IMR-90 (cell line): Measurements from ENCODE around the gene MAP3K3. TPM values are rescaled to one million over a fixed set of nuclear protein-coding genes. Genes with fewer than 3 reads are reported as not detected.

Source experiments
- ATAC-seq: fragments of 200-7000 bp; cut with Tn5 transposase; 2 replicates; pipeline ENCODE4 v1.9.1; 2020; ENCODE audit warnings: low read depth, mild to moderate bottlenecking, moderate library complexity
- BruUV-seq: library from RNA; stranded (reverse); fragments of 400-500 nt; replicated peaks from 2 replicates; lab custom pipeline; 2021; lab: Mats Ljungman, UMichigan
- CTCF ChIA-PET: fragments of 300-600 bp; formaldehyde crosslinking; extraction: SDS; loops from one replicate; lab custom pipeline; 2021; ENCODE audit warnings: antibody characterized with exemption; lab: Yijun Ruan, JAX
- POLR2A ChIA-PET: fragments of 300-600 bp; sonication (Branson Sonifier 250); formaldehyde crosslinking; loops from one replicate; lab custom pipeline; 2022; ENCODE audit warnings: antibody characterized with exemption; ENCODE audit not compliant: unreplicated experiment; lab: Charles Lee
- DNase-seq: peaks from one replicate; pipeline ENCODE4 v3.0.0; 2013
- H2AFZ ChIP-seq: replicated peaks from 2 replicates; pipeline ENCODE3; 2013; ENCODE audit warnings: low read length, mild to moderate bottlenecking; ENCODE audit not compliant: poor library complexity
- H2AK5ac ChIP-seq: 2 replicates; pipeline ENCODE4 v1.6.1; 2013; ENCODE audit warnings: low read depth, low read length, inconsistent platforms
- H2AK9ac ChIP-seq: replicated peaks from 2 replicates; pipeline ENCODE3; 2013; ENCODE audit warnings: mild to moderate bottlenecking, low read depth, low read length, moderate library complexity; ENCODE audit not compliant: poor library complexity
- H2BK120ac ChIP-seq: 2 replicates; pipeline ENCODE4 v1.6.1; 2013; ENCODE audit warnings: low read depth, low read length, inconsistent platforms
- H2BK15ac ChIP-seq: 3 replicates; pipeline ENCODE4 v1.6.1; 2013; ENCODE audit warnings: low read depth, low read length, inconsistent platforms
- H2BK20ac ChIP-seq: 2 replicates; pipeline ENCODE4 v1.6.1; 2013; ENCODE audit warnings: low read depth, mild to moderate bottlenecking, inconsistent platforms, low read length, moderate library complexity
- H2BK5ac ChIP-seq: 2 replicates; pipeline ENCODE4 v1.6.1; 2013; ENCODE audit warnings: mild to moderate bottlenecking, low read depth, low read length, inconsistent platforms; ENCODE audit not compliant: poor library complexity, severe bottlenecking
- H3K14ac ChIP-seq: replicated peaks from 2 replicates; pipeline ENCODE4 v1.6.1; 2013; ENCODE audit warnings: low read depth, low read length, inconsistent platforms
- H3K18ac ChIP-seq: 2 replicates; pipeline ENCODE4 v1.6.1; 2013; ENCODE audit warnings: low read depth, low read length, control low read depth
- H3K23ac ChIP-seq: 2 replicates; pipeline ENCODE4 v1.6.1; 2013; ENCODE audit warnings: low read depth, low read length, inconsistent platforms
- H3K27ac ChIP-seq: 2 replicates; pipeline ENCODE4 v1.5.1; 2013; ENCODE audit warnings: mild to moderate bottlenecking, control low read depth, low read length; ENCODE audit not compliant: insufficient read depth
- H3K27me3 ChIP-seq: 2 replicates; pipeline ENCODE4 v1.6.1; 2013; ENCODE audit warnings: low read length; ENCODE audit not compliant: control insufficient read depth, insufficient read depth
- H3K36me3 ChIP-seq: 2 replicates; pipeline ENCODE4 v1.6.1; 2013; ENCODE audit warnings: low read length, mixed read lengths; ENCODE audit not compliant: control insufficient read depth, insufficient read depth
- H3K4ac ChIP-seq: 2 replicates; pipeline ENCODE4 v1.6.1; 2013; ENCODE audit warnings: low read depth, low read length, inconsistent platforms
- H3K4me1 ChIP-seq: 2 replicates; pipeline ENCODE4 v1.6.1; 2013; ENCODE audit warnings: low read length, mixed read lengths; ENCODE audit not compliant: control insufficient read depth, insufficient read depth
- H3K4me2 ChIP-seq: 2 replicates; pipeline ENCODE4 v1.6.1; 2013; ENCODE audit warnings: low read depth, mild to moderate bottlenecking, control low read depth, low read length, moderate library complexity
- H3K4me3 ChIP-seq: 2 replicates; pipeline ENCODE4 v1.5.1; 2013; ENCODE audit warnings: low read depth, mild to moderate bottlenecking, control low read depth, low read length, moderate library complexity; ENCODE audit not compliant: insufficient read depth
- H3K56ac ChIP-seq: 2 replicates; pipeline ENCODE4 v1.6.1; 2013; ENCODE audit warnings: low read length, inconsistent platforms; ENCODE audit not compliant: insufficient read depth; ENCODE audit errors: extremely low read depth
- H3K79me1 ChIP-seq, 2 experiments: 2 replicates each; pipeline ENCODE4 v1.6.1; 2013; ENCODE audit warnings: low read length in 2 of 2, inconsistent platforms in 1 of 2, low read depth in 1 of 2
- H3K9ac ChIP-seq: 2 replicates; pipeline ENCODE4 v1.6.1; 2013; ENCODE audit warnings: low read depth, low read length, control low read depth
- H3K9me1 ChIP-seq: 2 replicates; pipeline ENCODE4 v1.6.1; 2013; ENCODE audit warnings: low read length, inconsistent platforms; ENCODE audit not compliant: insufficient read depth
- H3K9me3 ChIP-seq: 2 replicates; pipeline ENCODE4 v1.6.1; 2013; ENCODE audit warnings: low read length; ENCODE audit not compliant: control insufficient read depth, insufficient read depth
- H4K20me1 ChIP-seq: 2 replicates; pipeline ENCODE4 v1.6.1; 2013; ENCODE audit warnings: low read length, inconsistent platforms; ENCODE audit not compliant: insufficient read depth
- H4K5ac ChIP-seq: 2 replicates; pipeline ENCODE4 v1.6.1; 2013; ENCODE audit warnings: mild to moderate bottlenecking, low read depth, low read length, control low read depth
- H4K8ac ChIP-seq, 2 experiments: 2 replicates each; pipeline ENCODE4 v1.6.1; 2013; ENCODE audit warnings: low read depth in 2 of 2, low read length in 2 of 2, control low read depth in 1 of 2, inconsistent platforms in 1 of 2
- H4K91ac ChIP-seq: 2 replicates; pipeline ENCODE4 v1.6.1; 2013; ENCODE audit warnings: low read depth, low read length, inconsistent platforms; ENCODE audit not compliant: insufficient read depth
- BHLHE40 ChIP-seq: fragments of 150-350 bp; IDR thresholded peaks from 2 replicates; pipeline ENCODE4 v1.6.1; 2016; ENCODE audit warnings: mild to moderate bottlenecking, low read depth, low read length
- CEBPB ChIP-seq: IDR thresholded peaks from 2 replicates; pipeline ENCODE4 v1.6.1; 2012; ENCODE audit warnings: low read depth, low read length, improper control_type of control experiment
- CHD1 ChIP-seq: IDR thresholded peaks from 2 replicates; pipeline ENCODE4 v1.6.1; 2012; ENCODE audit warnings: low read depth, low read length, improper control_type of control experiment
- CTCF ChIP-seq: conservative IDR thresholded peaks from 2 replicates; pipeline ENCODE4 v1.5.1; 2012; ENCODE audit warnings: mild to moderate bottlenecking, low read depth, low read length, improper control_type of control experiment
- ELK1 ChIP-seq: fragments of 150-350 bp; IDR thresholded peaks from 2 replicates; pipeline ENCODE4 v1.6.1; 2016; ENCODE audit warnings: low read depth, mild to moderate bottlenecking, low read length, moderate library complexity, borderline replicate concordance
- FOS ChIP-seq: fragments of 150-350 bp; IDR thresholded peaks from 2 replicates; pipeline ENCODE4 v1.6.1; 2016; ENCODE audit warnings: low read depth, low read length
- MAFK ChIP-seq: IDR thresholded peaks from 2 replicates; pipeline ENCODE4 v1.6.1; 2012; ENCODE audit warnings: low read depth, low read length, improper control_type of control experiment
- MAZ ChIP-seq: IDR thresholded peaks from 2 replicates; pipeline ENCODE4 v1.6.1; 2012; ENCODE audit warnings: low read depth, mild to moderate bottlenecking, low read length, improper control_type of control experiment, moderate library complexity, borderline replicate concordance
- MXI1 ChIP-seq: IDR thresholded peaks from 2 replicates; pipeline ENCODE4 v1.6.1; 2012; ENCODE audit warnings: low read depth, mild to moderate bottlenecking, low read length, moderate library complexity, borderline replicate concordance
- NFE2L2 ChIP-seq: fragments of 150-350 bp; IDR thresholded peaks from 2 replicates; pipeline ENCODE4 v1.6.1; 2016; ENCODE audit warnings: low read depth, mild to moderate bottlenecking, low read length
- POLR2A ChIP-seq: IDR thresholded peaks from 2 replicates; pipeline ENCODE4 v1.6.1; 2012; ENCODE audit warnings: mild to moderate bottlenecking, low read depth, low read length
- RAD21 ChIP-seq: IDR thresholded peaks from 2 replicates; pipeline ENCODE4 v1.6.1; 2012; ENCODE audit warnings: low read length, improper control_type of control experiment
- RCOR1 ChIP-seq: IDR thresholded peaks from 2 replicates; pipeline ENCODE4 v1.6.1; 2012; ENCODE audit warnings: mild to moderate bottlenecking, low read length, improper control_type of control experiment; ENCODE audit not compliant: insufficient replicate concordance
- RFX5 ChIP-seq: IDR thresholded peaks from 2 replicates; pipeline ENCODE4 v1.8.0; 2012; ENCODE audit warnings: low read depth, mild to moderate bottlenecking, low read length, moderate library complexity
- SMC3 ChIP-seq: fragments of 150-350 bp; IDR thresholded peaks from 2 replicates; pipeline ENCODE4 v1.6.1; 2016; ENCODE audit warnings: low read depth, mild to moderate bottlenecking, antibody characterized with exemption, low read length, moderate library complexity
- USF2 ChIP-seq: fragments of 150-350 bp; IDR thresholded peaks from 2 replicates; pipeline ENCODE4 v1.6.1; 2017; ENCODE audit warnings: mild to moderate bottlenecking, antibody characterized with exemption, low read length, low read depth
- WGBS, 2 experiments: methylation state at CpG; one replicate each; pipeline versions ENCODE4 v1.1.5 to v1.1.7; 2013; ENCODE audit warnings: missing lambda C conversion rate in 2 of 2; ENCODE audit not compliant: insufficient read length in 1 of 2; ENCODE audit errors: extremely low coverage in 2 of 2; 5-methylcytosine and 5-hydroxymethylcytosine counted together
- dilution Hi-C: fragments of 300-500 bp; cut with HindIII; formaldehyde crosslinking; loops from one replicate; pipeline ENCODE4 v1.14.3; 2018; ENCODE audit warnings: low sequenced_read_pairs; ENCODE audit not compliant: unreplicated experiment
- in situ Hi-C: fragments of 300-500 bp; cut with MboI; formaldehyde crosslinking; loops from 3 replicates; pipeline ENCODE4 v1.14.3; 2019; ENCODE audit warnings: low sequenced_read_pairs, inconsistent platforms, mixed read lengths
- intact Hi-C: fragments of 100-400 bp; cut with micrococcal nuclease; formaldehyde crosslinking; loops from 2 replicates; pipeline ENCODE4 v1.10.0; 2022
- polyA plus RNA-seq, 3 experiments: library from polyadenylated mRNA; depleted of rRNA; stranded (reverse); fragments of >200 nt; gene quantifications; 2 replicates each; pipeline ENCODE4 v1.2.3, GENCODE V29; 2012; ENCODE audit warnings: low replicate concordance in 1 of 3
- total RNA-seq: library from RNA; depleted of rRNA; stranded (reverse); fragments of >200 nt; gene quantifications from 2 replicates; pipeline ENCODE4 v1.2.3, GENCODE V29; 2012

Gene MAP3K3
- total and polyA plus RNA-seq, 2 of the 4 experiments (the other 2 are of a cell fraction), result 19.1 to 25.6 TPM

- H3K9me1 ChIP-seq, result 0 out of 2 replicates have a peak, but pooled peaks cover 3% of the 10 kb centered on the region
- dilution Hi-C loops, result no loop called here
- POLR2A ChIA-PET, result no interaction called here
Measured at GRCh38 chr17:63588797-63589196, 33.4 kb upstream of the MAP3K3 start.

More at GRCh38 chr17:63588797-63589196, 33.4 kb upstream of the MAP3K3 start:
- no TSS peak for BruUV-seq
- H3K4ac ChIP-seq, result no peak overlapping the region
- TF ChIP-seq MAFK (no peak), RAD21 (no peak), CEBPB (no peak), SMC3 (no peak), NFE2L2 (no peak), USF2 (no peak), BHLHE40 (no peak), CTCF (no peak), MXI1 (no peak), FOS (no peak), ELK1 (no peak), RCOR1 (no peak), CHD1 (no peak), MAZ (no peak), RFX5 (no peak), POLR2A (no peak)
- H3K14ac ChIP-seq, result no peak overlapping the region
- no peaks in the 10 kb centered on the region for H3K27me3 ChIP-seq
- intact Hi-C loops (no loop called here), in situ Hi-C loops (no loop called here)
- peaks cover 19 to 44% of the 10 kb centered on the region in 2 experiments; a peak in 3 of 4 replicates for H3K79me1 ChIP-seq
- H4K91ac ChIP-seq, result no peak overlapping the region
- no peak overlapping the region for H3K27ac ChIP-seq
- no peak overlapping the region for H2BK5ac ChIP-seq
- H2AK5ac ChIP-seq, result no peak overlapping the region
- WGBS, 2 experiments, result 96% methylated on average over 7 of the region's 11 CpGs; no CpG with 5 or more reads in 1 of the 2 experiments
- H3K36me3 ChIP-seq, result peaks cover 55% of the 10 kb centered on the region
- ATAC-seq, result no peak
- no peaks in the 10 kb centered on the region for H3K4me1 ChIP-seq
- H2BK20ac ChIP-seq, result no peak overlapping the region
- no peak overlapping the region for H3K4me2 ChIP-seq
- no peaks in the 10 kb centered on the region for H4K20me1 ChIP-seq
- H2AFZ ChIP-seq, result no peak overlapping the region
- no peak overlapping the region for H2AK9ac ChIP-seq
- no peak for DNase-seq
- CTCF ChIA-PET, result interaction anchor here (0.6 kb wide), 1 partner anchor 1912 kb away, joined by 5 read pairs; no protein-coding TSS in a partner anchor
- no peak overlapping the region for H3K56ac ChIP-seq
- no peaks in the 10 kb centered on the region for H3K9me3 ChIP-seq
- H3K18ac ChIP-seq, result no peak overlapping the region
- H3K9ac ChIP-seq, result no peak overlapping the region
- H4K5ac ChIP-seq, result no peak overlapping the region
- H2BK15ac ChIP-seq, result no peak overlapping the region
- H2BK120ac ChIP-seq, result no peak overlapping the region
- H4K8ac ChIP-seq, result no peak overlapping the region
- H3K4me3 ChIP-seq, result no peak overlapping the region
- H3K23ac ChIP-seq, result no peak overlapping the region
